HEK293 (cell line): Measurements from ENCODE around the gene RBM10.
A peak's percentile ranks its signal among the peaks of the same experiment; 100 is the strongest.

Experiments
- CTCF ChIA-PET: fragments of 350-600 bp; formaldehyde crosslinking; extraction: SDS; loops from one replicate; lab custom pipeline; 2021; ENCODE audit warnings: antibody characterized with exemption; lab: Yijun Ruan, JAX
- POLR2A ChIA-PET: fragments of 300-600 bp; formaldehyde crosslinking; extraction: SDS; loops from one replicate; lab custom pipeline; 2020; ENCODE audit warnings: antibody characterized with exemption, inconsistent platforms; lab: Yijun Ruan, JAX
- H3K27ac ChIP-seq: fragments of 200-500 bp; sonication (Bioruptor generic); 2 replicates; pipeline ENCODE4 v1.5.1; 2014; ENCODE audit warnings: low read depth, low read length, control low read depth, inconsistent platforms; ENCODE audit errors: extremely low read depth
- H3K36me3 ChIP-seq, 2 experiments: fragments of 200-500 bp in 1 of 2; sonication (Bioruptor generic) in 1 of 2; 1 replicate in 1 of 2; 2 replicates in 1 of 2; pipeline ENCODE4 v1.5.1; 2014 to 2017; ENCODE audit warnings: inconsistent platforms in 2 of 2, low read length in 2 of 2; ENCODE audit not compliant: control insufficient read depth in 2 of 2, insufficient read depth in 1 of 2
- H3K4me1 ChIP-seq: fragments of 200-500 bp; sonication (Bioruptor generic); 2 replicates; pipeline ENCODE4 v1.5.1; 2014; ENCODE audit warnings: mild to moderate bottlenecking, low read length, inconsistent platforms; ENCODE audit not compliant: control insufficient read depth, insufficient read depth
- H3K4me3 ChIP-seq: 2 replicates; pipeline ENCODE4 v1.5.1; 2011; ENCODE audit warnings: low read depth, mild to moderate bottlenecking, control low read depth, low read length, moderate library complexity
- H3K9me3 ChIP-seq: fragments of 200-500 bp; sonication (Bioruptor generic); 2 replicates; pipeline ENCODE4 v1.5.1; 2014; ENCODE audit warnings: low read depth, low read length, inconsistent platforms; ENCODE audit not compliant: control insufficient read depth, insufficient read depth
- BCL11A ChIP-seq: fragments of 450-650 bp; formaldehyde crosslinking; IDR thresholded peaks from 2 replicates; pipeline ENCODE4 v1.5.1; 2016; ENCODE audit warnings: low read depth, missing biosample characterization, missing genetic modification characterization
- GLI4 ChIP-seq: fragments of 450-650 bp; formaldehyde crosslinking; IDR thresholded peaks from 2 replicates; pipeline ENCODE4 v1.5.1; 2016; ENCODE audit warnings: missing biosample characterization, missing genetic modification characterization
- GLIS2 ChIP-seq: fragments of 450-650 bp; formaldehyde crosslinking; IDR thresholded peaks from 2 replicates; pipeline ENCODE4 v1.5.1; 2016; ENCODE audit warnings: missing biosample characterization, missing genetic modification characterization
- KLF8 ChIP-seq: fragments of 450-650 bp; formaldehyde crosslinking; IDR thresholded peaks from 2 replicates; pipeline ENCODE4 v1.5.1; 2016; ENCODE audit warnings: missing biosample characterization, missing genetic modification characterization
- PRDM1 ChIP-seq: fragments of 450-650 bp; formaldehyde crosslinking; IDR thresholded peaks from 2 replicates; pipeline ENCODE4; 2016; ENCODE audit warnings: missing biosample characterization, missing genetic modification characterization
- PRDM10 ChIP-seq: fragments of 450-650 bp; formaldehyde crosslinking; IDR thresholded peaks from 2 replicates; pipeline ENCODE4 v1.5.1; 2016; ENCODE audit warnings: missing biosample characterization, missing genetic modification characterization
- PRDM2 ChIP-seq: fragments of 450-650 bp; formaldehyde crosslinking; IDR thresholded peaks from 2 replicates; pipeline ENCODE4 v1.5.1; 2016; ENCODE audit warnings: missing biosample characterization, missing genetic modification characterization, borderline replicate concordance
- SP2 ChIP-seq: fragments of 450-650 bp; formaldehyde crosslinking; IDR thresholded peaks from 2 replicates; pipeline ENCODE4 v1.5.1; 2016; ENCODE audit warnings: missing biosample characterization, missing genetic modification characterization
- ZBTB1 ChIP-seq: fragments of 450-650 bp; formaldehyde crosslinking; IDR thresholded peaks from 2 replicates; pipeline ENCODE4 v1.5.1; 2016; ENCODE audit warnings: missing biosample characterization, missing genetic modification characterization
- ZBTB17 ChIP-seq: fragments of 450-650 bp; formaldehyde crosslinking; IDR thresholded peaks from 2 replicates; pipeline ENCODE4 v1.5.1; 2016; ENCODE audit warnings: missing biosample characterization, missing genetic modification characterization
- ZEB2 ChIP-seq: fragments of 450-650 bp; formaldehyde crosslinking; IDR thresholded peaks from 2 replicates; pipeline ENCODE4 v1.5.1; 2016; ENCODE audit warnings: missing biosample characterization, missing genetic modification characterization
- ZNF10 ChIP-seq: fragments of 450-650 bp; formaldehyde crosslinking; IDR thresholded peaks from 2 replicates; pipeline ENCODE4 v1.5.1; 2017; ENCODE audit warnings: missing biosample characterization, missing genetic modification characterization
- ZNF133 ChIP-seq: fragments of 450-650 bp; formaldehyde crosslinking; IDR thresholded peaks from 2 replicates; pipeline ENCODE4 v1.5.1; 2016; ENCODE audit warnings: missing biosample characterization, missing genetic modification characterization
- ZNF146 ChIP-seq: fragments of 450-650 bp; formaldehyde crosslinking; IDR thresholded peaks from 2 replicates; pipeline ENCODE4 v1.5.1; 2016; ENCODE audit warnings: missing biosample characterization, missing genetic modification characterization
- ZNF2 ChIP-seq: fragments of 450-650 bp; formaldehyde crosslinking; IDR thresholded peaks from 2 replicates; pipeline ENCODE4 v1.5.1; 2016; ENCODE audit warnings: missing biosample characterization, missing genetic modification characterization
- ZNF202 ChIP-seq: fragments of 450-650 bp; formaldehyde crosslinking; IDR thresholded peaks from 2 replicates; pipeline ENCODE4 v1.5.1; 2016; ENCODE audit warnings: missing biosample characterization, missing genetic modification characterization, borderline replicate concordance
- ZNF324 ChIP-seq: fragments of 450-650 bp; formaldehyde crosslinking; IDR thresholded peaks from 2 replicates; pipeline ENCODE4 v1.5.1; 2016; ENCODE audit warnings: missing biosample characterization, missing genetic modification characterization
- ZNF335 ChIP-seq: fragments of 450-650 bp; formaldehyde crosslinking; conservative IDR thresholded peaks from 2 replicates; pipeline ENCODE4 v1.5.1; 2016; ENCODE audit warnings: missing biosample characterization, missing genetic modification characterization
- ZNF366 ChIP-seq: fragments of 450-650 bp; formaldehyde crosslinking; conservative IDR thresholded peaks from 2 replicates; pipeline ENCODE4 v1.5.1; 2016; ENCODE audit warnings: missing biosample characterization, missing genetic modification characterization
- ZNF423 ChIP-seq: fragments of 450-650 bp; formaldehyde crosslinking; IDR thresholded peaks from 2 replicates; pipeline ENCODE4 v1.5.1; 2016; ENCODE audit warnings: missing biosample characterization, missing genetic modification characterization
- ZNF501 ChIP-seq: fragments of 450-650 bp; formaldehyde crosslinking; IDR thresholded peaks from 2 replicates; pipeline ENCODE4 v1.5.1; 2016; ENCODE audit warnings: missing biosample characterization, missing genetic modification characterization
- ZNF660 ChIP-seq: fragments of 450-650 bp; IDR thresholded peaks from 2 replicates; pipeline ENCODE4 v1.5.1; 2018; ENCODE audit warnings: missing biosample characterization, mild to moderate bottlenecking, missing genetic modification characterization
- ZSCAN30 ChIP-seq: fragments of 450-650 bp; IDR thresholded peaks from 2 replicates; pipeline ENCODE4 v1.5.1; 2018; ENCODE audit warnings: missing biosample characterization, mild to moderate bottlenecking, missing genetic modification characterization, moderate library complexity
- ZXDB ChIP-seq: fragments of 450-650 bp; formaldehyde crosslinking; IDR thresholded peaks from 2 replicates; pipeline ENCODE4 v1.5.1; 2016; ENCODE audit warnings: missing biosample characterization, missing genetic modification characterization

RBM10 gene

GRCh38 chrX:47144626-47145394 lies at the start of gene RBM10, which contains the start of gene NDUFB11 (continued):
- TF ChIP-seq ZXDB, result peak; percentile 29
- peak; percentile 76 for TF ChIP-seq ZNF335 (tag by site-specific recombination)
- TF ChIP-seq ZNF133, result no peak
- TF ChIP-seq BCL11A (tag by site-specific recombination), result no peak
- peak; percentile 94 for TF ChIP-seq PRDM10 (tag by site-specific recombination)
- TF ChIP-seq GLI4 (tag by site-specific recombination), result peak; percentile 68
- TF ChIP-seq ZNF324 (tag by site-specific recombination), result 0 out of 2 replicates have a peak, but pooled peaks have one; percentile 15
- peak; percentile 44; the same call in 1 of the 2 replicates for TF ChIP-seq ZEB2
- peak; percentile 91 for TF ChIP-seq GLIS2 (tag by site-specific recombination)
- TF ChIP-seq PRDM2 (tag by site-specific recombination), result no peak
- TF ChIP-seq ZNF660, result peak; percentile 4; the same call in 1 of the 2 replicates
- no peak for TF ChIP-seq ZNF202
- TF ChIP-seq ZNF501 (tag by site-specific recombination), result 0 out of 2 replicates have a peak, but pooled peaks have one; percentile 29
- no peak for TF ChIP-seq ZBTB1 (tag by site-specific recombination)
- TF ChIP-seq ZBTB17 (tag by site-specific recombination), result peak; percentile 93
- TF ChIP-seq ZSCAN30, result peak; percentile 18; the same call in 1 of the 2 replicates
- peak; percentile 43; the same call in 1 of the 2 replicates for TF ChIP-seq KLF8
- TF ChIP-seq ZNF423 (tag by site-specific recombination), result no peak
- TF ChIP-seq ZNF366 (tag by site-specific recombination), result peak; percentile 63

GRCh38 chrX:47097018-47097417 lies 48.0 kb upstream of the RBM10 start:
- Histone ChIP-seq H3K27ac (no peak overlapping the region), H3K36me3 (no peaks in the 10 kb centered on the region), H3K4me3 (no peak overlapping the region), H3K4me1 (no peaks in the 10 kb centered on the region), H3K9me3 (no peaks in the 10 kb centered on the region)
- CTCF ChIA-PET, result interaction anchor here (1.2 kb wide), 1 partner anchor 194 kb away, joined by 3 read pairs; no protein-coding TSS in a partner anchor
- TF ChIP-seq ZNF2 (tag by site-specific recombination) (no peak), ZNF10 (no peak), SP2 (tag by site-specific recombination) (no peak), PRDM1 (tag by site-specific recombination) (no peak), ZNF146 (tag by site-specific recombination) (no peak)
- POLR2A ChIA-PET, result no interaction called here
